Measurements from ENCODE around the gene SVIP.

GRCh38 chr11:22780952-22781593, 48.5 kb downstream of the SVIP start:
- TF ChIP-seq, protein P1, sequence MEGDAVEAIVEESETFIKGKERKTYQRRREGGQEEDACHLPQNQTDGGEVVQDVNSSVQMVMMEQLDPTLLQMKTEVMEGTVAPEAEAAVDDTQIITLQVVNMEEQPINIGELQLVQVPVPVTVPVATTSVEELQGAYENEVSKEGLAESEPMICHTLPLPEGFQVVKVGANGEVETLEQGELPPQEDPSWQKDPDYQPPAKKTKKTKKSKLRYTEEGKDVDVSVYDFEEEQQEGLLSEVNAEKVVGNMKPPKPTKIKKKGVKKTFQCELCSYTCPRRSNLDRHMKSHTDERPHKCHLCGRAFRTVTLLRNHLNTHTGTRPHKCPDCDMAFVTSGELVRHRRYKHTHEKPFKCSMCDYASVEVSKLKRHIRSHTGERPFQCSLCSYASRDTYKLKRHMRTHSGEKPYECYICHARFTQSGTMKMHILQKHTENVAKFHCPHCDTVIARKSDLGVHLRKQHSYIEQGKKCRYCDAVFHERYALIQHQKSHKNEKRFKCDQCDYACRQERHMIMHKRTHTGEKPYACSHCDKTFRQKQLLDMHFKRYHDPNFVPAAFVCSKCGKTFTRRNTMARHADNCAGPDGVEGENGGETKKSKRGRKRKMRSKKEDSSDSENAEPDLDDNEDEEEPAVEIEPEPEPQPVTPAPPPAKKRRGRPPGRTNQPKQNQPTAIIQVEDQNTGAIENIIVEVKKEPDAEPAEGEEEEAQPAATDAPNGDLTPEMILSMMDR (conservative IDR thresholded peaks at IDR 0.05; ENCODE audit: low read length): no peak
- no peak for TF ChIP-seq EZH2phosphoT487 (IDR thresholded peaks at IDR 0.05; ENCODE audit: borderline replicate concordance, low read depth, low read length)

All from OCI-LY7 (cell line).